NCI-H2107 treated with DMSO at 0.1 percent for 48 hours (cell line): ENCODE data around the gene CCNL1.

Source experiments
- DNase-seq: peaks from one replicate; lab custom pipeline; 2025; ENCODE audit not compliant: unreplicated experiment; lab: John Stamatoyannopoulos, UW

CCNL1 gene

GRCh38 chr3:157147099-157147803, 12.7 kb downstream of the CCNL1 start:
- DNase-seq = no peak

GRCh38 chr3:157145606-157146322, 14.2 kb downstream of the CCNL1 start:
- DNase-seq = peak; percentile 36

- peak; percentile 99 for DNase-seq
Observed at GRCh38 chr3:157142315-157142714, 17.6 kb downstream of the CCNL1 start.

GRCh38 chr3:157139938-157140534, 19.9 kb downstream of the CCNL1 start:
- DNase-seq = no peak

- DNase-seq = peak; percentile 81
Observed at GRCh38 chr3:157136647-157137387, 23.1 kb downstream of the CCNL1 start.

GRCh38 chr3:157135671-157136396, 24.1 kb downstream of the CCNL1 start:
- no peak for DNase-seq

- no peak for DNase-seq
Observed at GRCh38 chr3:157134620-157135191, 25.2 kb downstream of the CCNL1 start.

- DNase-seq = no peak
Observed at GRCh38 chr3:157133434-157134320, 26.3 kb downstream of the CCNL1 start.

- no peak for DNase-seq
Observed at GRCh38 chr3:157132936-157133335, 27.0 kb downstream of the CCNL1 start.

- DNase-seq = no peak
Observed at GRCh38 chr3:157132341-157132740, 27.6 kb downstream of the CCNL1 start.

GRCh38 chr3:157131861-157132260, 28.1 kb downstream of the CCNL1 start:
- DNase-seq = no peak

GRCh38 chr3:157130467-157131251, 29.3 kb downstream of the CCNL1 start:
- DNase-seq = peak; percentile 96

- DNase-seq = peak; percentile 92
Observed at GRCh38 chr3:157129803-157130466, 30.0 kb downstream of the CCNL1 start.

- peak; percentile 87 for DNase-seq
Observed at GRCh38 chr3:157128771-157129681, 30.9 kb downstream of the CCNL1 start.

- peak; percentile 80 for DNase-seq
Observed at GRCh38 chr3:157127831-157128767, 31.8 kb downstream of the CCNL1 start.

- DNase-seq = no peak
Observed at GRCh38 chr3:157127268-157127667, 32.7 kb downstream of the CCNL1 start.
